Ishikawa (cell line): ENCODE results near the gene DSCAML1.

ENCODE experiments used
- CEBPB ChIP-seq: IDR thresholded peaks from 2 replicates; pipeline ENCODE4 v1.6.1; 2012
- CREB1 ChIP-seq: IDR thresholded peaks from 2 replicates; pipeline ENCODE4 v1.6.1; 2012; ENCODE audit warnings: low read depth
- EGR1 ChIP-seq: IDR thresholded peaks from 2 replicates; pipeline ENCODE4 v1.6.1; 2012
- EP300 ChIP-seq: IDR thresholded peaks from 2 replicates; pipeline ENCODE4 v1.6.1; 2012; ENCODE audit warnings: borderline replicate concordance
- FOXM1 ChIP-seq: IDR thresholded peaks from 2 replicates; pipeline ENCODE4 v1.6.1; 2012; ENCODE audit warnings: low read depth, borderline replicate concordance
- MAX ChIP-seq: IDR thresholded peaks from 2 replicates; pipeline ENCODE4 v1.6.1; 2012
- NFIC ChIP-seq: IDR thresholded peaks from 2 replicates; pipeline ENCODE4 v1.6.1; 2012
- RAD21 ChIP-seq: IDR thresholded peaks from 2 replicates; pipeline ENCODE4 v1.6.1; 2012; ENCODE audit warnings: low read depth
- REST ChIP-seq: IDR thresholded peaks from 2 replicates; pipeline ENCODE4 v1.6.1; 2012; ENCODE audit warnings: low read depth, mild to moderate bottlenecking
- TAF1 ChIP-seq: IDR thresholded peaks from 2 replicates; pipeline ENCODE4 v1.6.1; 2012; ENCODE audit warnings: low read depth, mild to moderate bottlenecking
- TCF12 ChIP-seq: IDR thresholded peaks from 2 replicates; pipeline ENCODE4 v1.6.1; 2012; ENCODE audit warnings: low read depth
- TEAD4 ChIP-seq: IDR thresholded peaks from 2 replicates; pipeline ENCODE4 v1.6.1; 2012
- USF1 ChIP-seq: IDR thresholded peaks from 2 replicates; pipeline ENCODE4 v1.6.1; 2012
- YY1 ChIP-seq: IDR thresholded peaks from 2 replicates; pipeline ENCODE4 v1.6.1; 2012; ENCODE audit warnings: low read depth
- ZBTB7A ChIP-seq: IDR thresholded peaks from 2 replicates; pipeline ENCODE4 v1.6.1; 2012; ENCODE audit warnings: low read depth

The DSCAML1 gene

DNA sequence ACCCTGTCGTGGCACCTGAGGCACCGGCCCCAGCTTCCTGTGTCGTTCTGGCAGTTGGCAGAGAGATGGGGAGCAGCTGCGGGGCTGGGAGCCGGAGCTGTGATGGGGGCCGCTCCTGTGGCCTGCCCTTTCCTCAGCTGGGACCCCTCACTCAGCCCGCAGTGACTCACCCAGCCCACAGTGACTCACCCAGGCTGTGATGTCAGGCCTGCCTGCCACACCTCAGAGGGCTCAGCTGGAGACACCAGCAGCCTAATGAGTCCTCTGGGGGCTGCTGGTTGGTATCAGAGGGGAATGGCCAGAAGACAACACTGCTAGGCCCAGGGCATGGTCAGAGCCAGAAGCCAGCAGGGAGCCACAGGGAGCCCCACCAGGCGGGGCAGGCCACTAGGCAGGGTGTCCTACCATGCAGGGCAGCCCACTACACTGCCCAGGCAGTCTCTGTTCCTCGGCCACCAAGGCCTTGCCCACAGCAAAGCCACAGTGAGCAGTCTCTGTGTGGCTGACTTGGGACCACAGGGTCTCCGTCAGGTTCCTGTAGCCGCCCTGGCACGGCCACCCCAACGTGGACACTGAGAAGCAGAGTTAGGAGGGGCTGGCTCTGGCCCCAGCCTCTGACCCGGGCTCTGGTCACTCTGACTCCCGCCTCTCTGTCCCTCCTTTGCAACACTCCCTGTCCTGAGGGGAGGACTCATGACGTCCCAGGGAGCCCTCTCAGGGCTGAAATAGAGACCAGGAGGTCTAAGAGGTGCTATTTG, 31.8 kb upstream of the DSCAML1 start:
- TF ChIP-seq TAF1, result no peak
- TF ChIP-seq ZBTB7A, result peak; percentile 92

GRCh38 chr11:117827521-117828511, 30.8 kb upstream of the DSCAML1 start:
- TF ChIP-seq EP300 (no peak), RAD21 (no peak), YY1 (no peak), TCF12 (no peak), ZBTB7A (no peak), TEAD4 (no peak), FOXM1 (no peak), NFIC (no peak), CREB1 (no peak), CEBPB (no peak), EGR1 (no peak), REST (no peak), TAF1 (no peak), USF1 (no peak), MAX (no peak)

DNA sequence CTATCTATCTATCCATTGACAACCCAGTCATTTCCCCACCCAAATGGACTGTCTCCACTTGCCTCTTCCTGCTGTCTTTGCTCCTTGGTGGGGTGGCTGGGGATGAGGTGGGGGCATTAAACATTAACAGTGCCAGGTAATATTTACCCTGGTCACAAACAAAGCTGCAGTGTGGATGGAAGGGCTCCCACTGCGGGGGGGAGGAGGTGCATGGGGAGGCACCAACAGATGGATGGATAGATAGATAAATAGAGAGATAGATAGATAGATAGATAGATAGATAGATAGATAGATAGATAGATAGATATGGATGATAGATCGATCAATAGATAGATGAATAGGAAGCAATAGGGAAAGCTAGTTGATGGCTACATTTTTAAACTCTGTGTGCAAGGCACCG, 29.8 kb upstream of the DSCAML1 start:
- TF ChIP-seq REST (no peak), TEAD4 (no peak), TCF12 (no peak), MAX (no peak), EGR1 (no peak)

GRCh38 chr11:117826190-117826570, 29.2 kb upstream of the DSCAML1 start:
- TF ChIP-seq ZBTB7A, result no peak
- TF ChIP-seq REST, result no peak
- TF ChIP-seq TAF1, result no peak
- no peak for TF ChIP-seq NFIC
- no peak for TF ChIP-seq CEBPB
- TF ChIP-seq YY1, result no peak
- TF ChIP-seq TEAD4, result no peak
- no peak for TF ChIP-seq MAX
- TF ChIP-seq USF1, result no peak
- no peak for TF ChIP-seq EP300
- no peak for TF ChIP-seq TCF12
- TF ChIP-seq CREB1, result no peak
- no peak for TF ChIP-seq EGR1
- TF ChIP-seq FOXM1, result no peak
- TF ChIP-seq RAD21, result no peak
